A673 (cell line): ENCODE results near the gene TAB3. TPM values are rescaled to one million over a fixed set of nuclear protein-coding genes. Genes with fewer than 3 reads are reported as not detected.

Experiments
- BruUV-seq: library from RNA; stranded (reverse); fragments of 400-500 nt; replicated peaks from 2 replicates; lab custom pipeline; 2021; lab: Mats Ljungman, UMichigan
- CTCF ChIA-PET: fragments of 300-600 bp; sonication (Branson Sonifier 250); formaldehyde crosslinking; loops from one replicate; lab custom pipeline; 2022; ENCODE audit warnings: antibody characterized with exemption; lab: Charles Lee
- POLR2A ChIA-PET: fragments of 300-600 bp; sonication (Branson Sonifier 250); formaldehyde crosslinking; loops from one replicate; lab custom pipeline; 2022; ENCODE audit warnings: antibody characterized with exemption; ENCODE audit not compliant: low non-redundant PET; lab: Charles Lee
- DNase-seq: peaks from one replicate; pipeline ENCODE4 v3.0.0-alpha.2; 2015; ENCODE audit warnings: low spot score
- H3K27ac ChIP-seq: fragments of 200-600 bp; sonication (generic); 2 replicates; pipeline ENCODE4 v1.5.1; 2016; ENCODE audit warnings: mixed run types, low read depth, mild to moderate bottlenecking, mixed read lengths, antibody characterized with exemption, low read length; ENCODE audit not compliant: poor library complexity, severe bottlenecking
- H3K27me3 ChIP-seq: fragments of 200-600 bp; sonication (generic); replicated peaks from 2 replicates; pipeline ENCODE4 v1.6.1; 2017; ENCODE audit warnings: mixed run types, low read depth, mild to moderate bottlenecking, mixed read lengths, antibody characterized with exemption, low read length; ENCODE audit not compliant: insufficient read depth, poor library complexity
- H3K36me3 ChIP-seq: fragments of 200-600 bp; sonication (generic); 2 replicates; pipeline ENCODE4 v1.6.1; 2016; ENCODE audit warnings: mixed run types, mild to moderate bottlenecking, mixed read lengths, antibody characterized with exemption, low read length; ENCODE audit not compliant: insufficient read depth, poor library complexity, severe bottlenecking
- H3K4me1 ChIP-seq: fragments of 200-600 bp; sonication (generic); 2 replicates; pipeline ENCODE4 v1.6.1; 2017; ENCODE audit warnings: mixed run types, mild to moderate bottlenecking, mixed read lengths, antibody characterized with exemption, low read length; ENCODE audit not compliant: insufficient read depth, poor library complexity, severe bottlenecking
- H3K4me3 ChIP-seq: fragments of 200-600 bp; sonication (generic); 2 replicates; pipeline ENCODE4 v1.5.1; 2016; ENCODE audit warnings: low read depth, mixed run types, mild to moderate bottlenecking, mixed read lengths, low read length; ENCODE audit not compliant: poor library complexity, severe bottlenecking
- H3K9me3 ChIP-seq: fragments of 200-600 bp; sonication (generic); 2 replicates; pipeline ENCODE4 v1.6.1; 2016; ENCODE audit warnings: mixed run types, low read depth, mild to moderate bottlenecking, mixed read lengths, antibody characterized with exemption, low read length; ENCODE audit not compliant: poor library complexity, severe bottlenecking
- EZH2 ChIP-seq: fragments of 200-600 bp; sonication (generic); IDR thresholded peaks from 2 replicates; pipeline ENCODE4 v1.6.1; 2017; ENCODE audit warnings: borderline replicate concordance, low read depth, mild to moderate bottlenecking, mixed read lengths, antibody characterized with exemption, low read length; ENCODE audit not compliant: poor library complexity, severe bottlenecking
- intact Hi-C: fragments of 100-400 bp; cut with micrococcal nuclease; formaldehyde crosslinking; loops from one replicate; pipeline ENCODE4 v1.10.0; 2022; ENCODE audit not compliant: unreplicated experiment
- total RNA-seq: library from RNA; stranded (reverse); gene quantifications from 2 replicates; pipeline ENCODE4 v1.2.3, GENCODE V29; 2021
- TF ChIP-seq, protein P1 (sequence below): fragments of 300-800, 200-600 bp; sonication (generic); conservative IDR thresholded peaks from 2 replicates; pipeline ENCODE4 v1.5.1; 2017; ENCODE audit warnings: low read depth, mild to moderate bottlenecking, antibody characterized with exemption, low read length, moderate library complexity, mixed read lengths

TAB3 gene
- total RNA-seq, 1 experiment from 2014 or later, result 12.0 TPM

GRCh38 chrX:30830326-30830943 lies 58.6 kb downstream of the TAB3 start:
- no peaks in the 10 kb centered on the region for H3K4me1 ChIP-seq
- no TSS peak for BruUV-seq
- intact Hi-C loops, result no loop called here
- TF ChIP-seq, protein P1, sequence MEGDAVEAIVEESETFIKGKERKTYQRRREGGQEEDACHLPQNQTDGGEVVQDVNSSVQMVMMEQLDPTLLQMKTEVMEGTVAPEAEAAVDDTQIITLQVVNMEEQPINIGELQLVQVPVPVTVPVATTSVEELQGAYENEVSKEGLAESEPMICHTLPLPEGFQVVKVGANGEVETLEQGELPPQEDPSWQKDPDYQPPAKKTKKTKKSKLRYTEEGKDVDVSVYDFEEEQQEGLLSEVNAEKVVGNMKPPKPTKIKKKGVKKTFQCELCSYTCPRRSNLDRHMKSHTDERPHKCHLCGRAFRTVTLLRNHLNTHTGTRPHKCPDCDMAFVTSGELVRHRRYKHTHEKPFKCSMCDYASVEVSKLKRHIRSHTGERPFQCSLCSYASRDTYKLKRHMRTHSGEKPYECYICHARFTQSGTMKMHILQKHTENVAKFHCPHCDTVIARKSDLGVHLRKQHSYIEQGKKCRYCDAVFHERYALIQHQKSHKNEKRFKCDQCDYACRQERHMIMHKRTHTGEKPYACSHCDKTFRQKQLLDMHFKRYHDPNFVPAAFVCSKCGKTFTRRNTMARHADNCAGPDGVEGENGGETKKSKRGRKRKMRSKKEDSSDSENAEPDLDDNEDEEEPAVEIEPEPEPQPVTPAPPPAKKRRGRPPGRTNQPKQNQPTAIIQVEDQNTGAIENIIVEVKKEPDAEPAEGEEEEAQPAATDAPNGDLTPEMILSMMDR, result no peak
- TF ChIP-seq EZH2, result no peak
- H3K36me3 ChIP-seq, result no peaks in the 10 kb centered on the region
- H3K27ac ChIP-seq, result no peak overlapping the region
- no peak for DNase-seq
- H3K27me3 ChIP-seq, result no peaks in the 10 kb centered on the region
- POLR2A ChIA-PET, result no interaction called here
- no peak overlapping the region for H3K4me3 ChIP-seq
- CTCF ChIA-PET, result no interaction called here
- H3K9me3 ChIP-seq, result no peaks in the 10 kb centered on the region

- no peak for DNase-seq
- Histone ChIP-seq H3K36me3 (no peaks in the 10 kb centered on the region), H3K4me3 (no peak overlapping the region), H3K27me3 (no peaks in the 10 kb centered on the region), H3K4me1 (no peaks in the 10 kb centered on the region), H3K9me3 (no peaks in the 10 kb centered on the region), H3K27ac (no peak overlapping the region)
- no TSS peak for BruUV-seq
- intact Hi-C loops, result no loop called here
- ChIA-PET POLR2A (no interaction called here), CTCF (no interaction called here)
- TF ChIP-seq, protein P1, result no peak
- no peak for TF ChIP-seq EZH2
Measured at GRCh38 chrX:30824275-30824674, 64.8 kb downstream of the TAB3 start.

- BruUV-seq, result no TSS peak
- Histone ChIP-seq H3K4me3 (no peak overlapping the region), H3K27me3 (no peaks in the 10 kb centered on the region), H3K27ac (no peak overlapping the region), H3K4me1 (no peaks in the 10 kb centered on the region), H3K9me3 (no peaks in the 10 kb centered on the region), H3K36me3 (no peaks in the 10 kb centered on the region)
- intact Hi-C loops, result no loop called here
- DNase-seq, result no peak
- TF ChIP-seq EZH2, result no peak
- TF ChIP-seq, protein P1, result no peak
- ChIA-PET CTCF (no interaction called here), POLR2A (no interaction called here)
Measured at GRCh38 chrX:30822764-30823163, 66.3 kb downstream of the TAB3 start.
